ENCODE results near the gene FBXO21.

- no peak for TF ChIP-seq EZH2 (IDR thresholded peaks at IDR 0.05; ENCODE audit: insufficient read depth, poor library complexity, severe bottlenecking)
- TF ChIP-seq EZH2phosphoT487 (IDR thresholded peaks at IDR 0.05; ENCODE audit: insufficient read depth, low read depth) = no peak
Observed at GRCh38 chr12:117162633-117163032, 27.6 kb downstream of the FBXO21 start.
